Stimulated activated CD4-positive, alpha-beta T cell treated with anti-CD3 and anti-CD28 coated beads, Interleukin-4, amount 100 ng/mL, for 24 hours (primary cell): ENCODE measurements around the gene PIGT.
A peak's percentile ranks its signal among the peaks of the same experiment; 100 is the strongest.
"Not testable (repeated sequence)": the region's sequence is repeated elsewhere in the genome, so short reads cannot be mapped to it uniquely, and the experiment has no call there.

Experiments
- DNase-seq: peaks from one replicate; pipeline ENCODE4 v3.0.0-alpha.2; 2020

Gene PIGT

GRCh38 chr20:45467172-45467571 is 51.2 kb downstream of the PIGT start:
- no peak for DNase-seq

- DNase-seq, result no peak
Measured at GRCh38 chr20:45467861-45468260, 51.9 kb downstream of the PIGT start.

GRCh38 chr20:45469336-45470261 is 53.7 kb downstream of the PIGT start, which contains the start of gene WFDC2:
Gene WFDC2, plus strand, starts transcription at chr20:45469753. Its CDS starts 29 bp downstream, at chr20:45469782.
- no peak for DNase-seq

GRCh38 chr20:45470262-45470931 is 54.5 kb downstream of the PIGT start:
- DNase-seq, result peak; percentile 7

GRCh38 chr20:45470937-45471336 is 55.0 kb downstream of the PIGT start:
- DNase-seq, result no peak

GRCh38 chr20:45472286-45472685 is 56.3 kb downstream of the PIGT start:
- not testable (repeated sequence) for DNase-seq
